Duodenal mucosa (tissue), 2 donors: Measurements from ENCODE around the gene SLC35A4.
"Not testable (repeated sequence)": the region's sequence is repeated elsewhere in the genome, so short reads cannot be mapped to it uniquely, and the experiment has no call there.

Experiments
- H3K27ac ChIP-seq: one replicate; pipeline ENCODE4 v1.7.0; 2013; ENCODE audit warnings: low read depth, low read length
- H3K27me3 ChIP-seq, 2 donors: one replicate each; pipeline ENCODE4 v1.7.0; 2013; ENCODE audit warnings: low read length in 2 of 2, control low read depth in 1 of 2; ENCODE audit not compliant: insufficient read depth in 2 of 2, control insufficient read depth in 1 of 2
- H3K36me3 ChIP-seq, 2 donors: one replicate each; pipeline ENCODE4 v1.7.0; 2013; ENCODE audit warnings: low read length in 2 of 2, control low read depth in 1 of 2; ENCODE audit not compliant: insufficient read depth in 2 of 2, control insufficient read depth in 1 of 2
- H3K4me1 ChIP-seq, 2 donors: one replicate each; pipeline ENCODE4 v1.7.0; 2013; ENCODE audit warnings: low read length in 2 of 2, control low read depth in 1 of 2; ENCODE audit not compliant: insufficient read depth in 2 of 2, control insufficient read depth in 1 of 2
- H3K4me3 ChIP-seq, 2 donors: one replicate each; pipeline ENCODE4 v1.7.0; 2013; ENCODE audit warnings: low read length in 2 of 2, low read depth in 1 of 2
- H3K9ac ChIP-seq, 2 donors: one replicate each; pipeline ENCODE4 v1.7.0; 2013; ENCODE audit warnings: low read length in 2 of 2, low read depth in 1 of 2
- H3K9me3 ChIP-seq, 2 donors: one replicate each; pipeline ENCODE4 v1.7.0; 2013; ENCODE audit warnings: low read length in 2 of 2, control low read depth in 1 of 2; ENCODE audit not compliant: control insufficient read depth in 1 of 2

SLC35A4 gene

DNA sequence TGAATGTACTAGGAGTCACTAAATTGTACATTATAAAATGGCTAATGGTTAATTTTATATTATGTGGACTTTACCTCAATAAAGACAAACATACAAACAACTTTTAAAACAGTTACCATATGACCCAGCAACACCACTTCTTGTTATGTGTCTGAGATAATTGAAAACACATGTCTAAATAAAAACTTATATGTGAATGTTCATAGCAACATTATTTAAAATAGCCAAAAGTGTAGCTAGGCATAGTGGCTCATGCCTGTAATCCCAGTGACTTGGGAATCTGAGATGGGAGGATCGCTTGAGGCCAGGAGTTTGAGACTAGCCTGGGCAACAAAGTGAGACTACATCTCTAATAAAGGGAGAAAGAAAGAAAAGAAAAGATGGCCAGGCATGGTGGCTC lies 22.9 kb downstream of the SLC35A4 start:
- Histone ChIP-seq H3K27me3 (no peaks in the 10 kb centered on the region), H3K4me3 (no peak overlapping the region), H3K36me3 (no peaks in the 10 kb centered on the region), H3K27ac (no peak overlapping the region), H3K4me1 (no peaks in the 10 kb centered on the region), H3K9ac (no peak overlapping the region), H3K9me3 (no peaks in the 10 kb centered on the region)

DNA sequence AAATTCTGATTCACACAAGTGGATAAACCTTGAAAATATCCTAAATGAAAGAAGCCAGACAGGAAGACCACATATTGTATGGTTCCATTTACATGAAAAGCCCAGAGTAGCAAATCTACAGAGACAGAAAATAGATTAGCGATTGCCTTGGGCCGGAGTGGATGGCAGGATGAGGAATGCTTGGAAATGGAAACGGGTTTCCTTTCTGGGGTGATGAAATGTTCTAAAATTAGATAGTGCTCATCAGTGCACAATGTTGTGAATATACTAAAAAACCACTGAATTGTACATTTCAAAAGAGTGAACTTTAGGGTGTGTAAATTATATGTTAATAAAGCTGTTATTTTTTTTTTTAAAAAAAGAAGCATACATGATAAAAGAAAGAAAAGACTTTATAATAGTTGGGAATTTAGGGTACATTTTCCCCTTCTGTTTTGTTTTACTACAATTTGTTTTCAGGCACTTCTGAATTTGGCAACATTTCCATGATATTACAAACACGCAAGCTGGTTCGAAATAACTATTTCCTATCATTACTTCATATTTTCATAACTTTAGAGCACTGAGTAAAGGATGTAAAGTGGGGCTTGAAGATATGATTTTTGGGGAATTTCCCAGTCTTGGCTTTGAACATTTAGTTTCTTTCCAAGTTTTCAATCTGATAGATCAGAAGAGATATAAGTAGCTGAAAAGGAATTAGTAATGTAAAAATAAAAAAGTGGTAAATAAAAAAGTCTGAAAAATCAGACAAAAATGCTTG lies 23.9 kb downstream of the SLC35A4 start:
- Histone ChIP-seq H3K9me3 (no peaks in the 10 kb centered on the region), H3K27me3 (no peaks in the 10 kb centered on the region), H3K36me3 (no peaks in the 10 kb centered on the region), H3K9ac (no peak overlapping the region), H3K4me3 (no peak overlapping the region), H3K27ac (peak overlapping the region; percentile 20), H3K4me1 (no peaks in the 10 kb centered on the region)

DNA sequence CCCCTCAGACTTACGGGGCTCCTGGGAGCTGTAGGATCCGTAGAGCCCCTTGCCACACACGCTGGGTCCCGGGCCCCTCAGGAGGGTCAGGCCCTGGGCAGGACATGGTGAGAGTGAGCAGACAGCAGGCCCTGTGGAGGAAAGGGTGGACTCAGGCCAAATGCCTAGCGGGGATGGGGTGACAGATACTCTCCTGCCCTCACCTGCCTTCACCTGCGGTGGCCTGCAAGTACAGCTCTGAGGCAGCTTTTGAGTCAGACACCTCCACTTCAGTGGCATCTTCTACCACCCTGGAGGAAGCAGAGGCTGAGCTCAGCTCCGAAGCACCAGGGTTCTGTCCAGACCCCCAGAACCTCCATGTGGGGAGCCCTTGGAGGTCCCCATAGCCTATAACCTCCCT lies 26.2 kb downstream of the SLC35A4 start:
- Histone ChIP-seq H3K36me3 (no peaks in the 10 kb centered on the region), H3K4me3 (no peak overlapping the region), H3K27me3 (no peaks in the 10 kb centered on the region), H3K4me1 (peaks cover 6 to 8% of the 10 kb centered on the region in 2 donors), H3K9me3 (no peaks in the 10 kb centered on the region), H3K9ac (no peak overlapping the region), H3K27ac (no peak overlapping the region)

DNA sequence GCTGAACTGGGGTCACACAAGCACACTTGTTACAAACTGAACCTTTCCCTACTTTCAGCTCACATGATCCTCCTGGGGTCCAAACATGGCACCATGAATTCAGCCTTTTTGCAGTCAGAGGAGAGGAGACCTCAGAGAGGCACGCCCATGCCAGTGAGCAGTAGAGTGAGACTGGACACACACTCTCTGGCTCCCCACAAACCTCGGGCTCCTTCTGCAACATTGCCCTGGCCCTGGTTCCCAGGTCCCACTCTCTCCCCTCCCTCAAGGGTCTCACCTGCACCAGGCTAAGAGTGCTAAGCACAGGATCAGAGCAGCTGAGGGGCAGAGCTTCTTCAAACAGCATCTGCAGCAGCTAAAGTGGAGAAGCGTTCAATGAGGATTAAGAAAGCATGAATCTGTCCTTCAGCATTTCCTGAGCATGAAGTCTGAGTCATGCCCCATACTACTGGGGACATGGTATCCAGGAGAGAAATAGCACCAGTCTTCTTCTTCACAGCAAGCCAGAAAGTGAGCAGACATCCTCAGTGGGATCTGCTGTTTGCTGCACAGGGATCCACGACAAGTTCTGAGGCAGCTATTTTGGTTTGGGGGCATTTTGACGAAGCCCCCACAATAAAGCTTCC lies 27.2 kb downstream of the SLC35A4 start:
- Histone ChIP-seq H3K9ac (no peak overlapping the region), H3K4me1 (peaks cover 6 to 8% of the 10 kb centered on the region in 2 donors), H3K4me3 (no peak overlapping the region), H3K27me3 (no peaks in the 10 kb centered on the region), H3K36me3 (no peaks in the 10 kb centered on the region), H3K9me3 (no peaks in the 10 kb centered on the region), H3K27ac (no peak overlapping the region)

DNA sequence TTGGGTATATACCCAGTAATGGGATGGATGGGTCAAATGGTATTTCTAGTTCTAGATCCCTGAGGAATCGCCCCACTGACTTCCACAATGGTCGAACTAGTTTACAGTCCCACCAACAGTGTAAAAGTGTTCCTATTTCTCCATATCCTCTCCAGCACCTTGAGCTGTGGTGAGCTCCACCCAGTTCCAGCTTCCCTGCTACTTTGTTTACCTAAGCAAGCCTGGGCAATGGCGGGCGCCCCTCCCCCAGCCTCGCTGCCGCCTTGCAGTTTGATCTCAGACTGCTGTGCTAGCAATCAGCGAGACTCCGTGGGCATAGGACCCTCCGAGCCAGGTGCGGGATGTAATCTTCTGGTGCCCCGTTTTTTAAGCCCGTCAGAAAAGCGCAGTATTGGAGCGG lies 28.4 kb downstream of the SLC35A4 start:
- not testable (repeated sequence) for H3K36me3 ChIP-seq, H3K27ac ChIP-seq, H3K9me3 ChIP-seq, H3K9ac ChIP-seq, H3K4me1 ChIP-seq, H3K27me3 ChIP-seq, H3K4me3 ChIP-seq

DNA sequence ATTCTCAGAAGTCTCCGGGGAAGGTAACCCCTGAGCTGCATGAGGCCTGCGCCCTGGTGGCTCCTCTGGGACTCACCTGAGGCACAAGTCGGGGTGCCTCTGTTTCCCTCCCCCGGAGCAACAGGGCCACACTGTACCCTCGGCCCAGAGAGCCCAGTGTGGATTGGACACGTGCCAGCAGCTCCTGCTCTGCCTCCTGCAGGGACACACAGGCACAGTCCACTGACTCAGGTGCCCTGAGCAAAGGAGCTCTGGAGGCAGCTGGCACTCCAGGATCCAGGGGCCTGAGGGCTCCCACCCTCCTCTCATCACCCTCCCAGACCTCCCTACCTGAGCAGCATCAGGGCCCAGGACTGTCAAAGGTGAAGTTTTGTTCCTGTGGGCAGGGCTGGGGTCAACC lies 29.5 kb downstream of the SLC35A4 start:
- H3K27me3 ChIP-seq = no peaks in the 10 kb centered on the region
- peaks cover 6 to 8% of the 10 kb centered on the region in 2 donors for H3K4me1 ChIP-seq
- H3K36me3 ChIP-seq = no peaks in the 10 kb centered on the region
- H3K9me3 ChIP-seq = no peaks in the 10 kb centered on the region
- H3K4me3 ChIP-seq = no peak overlapping the region
- H3K27ac ChIP-seq = no peak overlapping the region
- no peak overlapping the region for H3K9ac ChIP-seq

DNA sequence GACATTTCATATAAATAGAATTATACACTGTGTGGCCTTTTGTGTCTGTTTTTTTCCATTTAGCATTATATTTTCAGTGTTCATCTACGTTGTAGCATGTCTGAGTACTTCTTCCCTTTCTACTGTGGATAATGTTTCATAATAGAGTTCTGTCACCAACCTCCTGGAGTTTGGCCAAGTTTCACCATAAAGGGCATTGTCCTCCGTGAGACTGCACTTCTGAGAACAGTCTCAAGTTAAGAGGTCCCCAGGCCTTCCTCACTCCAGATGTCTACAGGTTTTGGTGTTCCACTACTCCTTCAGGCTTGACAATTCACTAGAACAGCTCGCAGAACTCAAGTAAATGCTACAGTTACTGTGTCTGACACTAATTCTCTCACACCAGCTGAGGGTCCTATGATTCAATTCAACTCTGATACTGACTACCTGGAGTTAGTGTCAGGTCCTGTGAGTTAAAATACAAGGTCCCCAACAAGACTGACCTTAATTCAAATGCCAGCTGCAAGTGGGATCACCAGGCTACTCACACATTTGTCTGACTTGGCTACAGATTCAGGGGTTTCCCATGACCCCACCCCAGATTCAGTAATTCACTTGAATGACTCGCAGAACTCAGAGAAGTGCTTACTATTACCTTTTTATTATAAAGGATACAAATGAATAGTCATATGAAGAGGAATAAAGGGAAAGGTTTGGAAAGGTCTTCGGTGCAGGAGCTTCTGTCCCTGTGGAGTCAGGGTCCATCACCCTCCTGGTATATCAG lies 31.1 kb downstream of the SLC35A4 start:
- Histone ChIP-seq H3K9ac (no peak overlapping the region), H3K27ac (no peak overlapping the region), H3K4me1 (peaks cover 6 to 8% of the 10 kb centered on the region in 2 donors)

DNA sequence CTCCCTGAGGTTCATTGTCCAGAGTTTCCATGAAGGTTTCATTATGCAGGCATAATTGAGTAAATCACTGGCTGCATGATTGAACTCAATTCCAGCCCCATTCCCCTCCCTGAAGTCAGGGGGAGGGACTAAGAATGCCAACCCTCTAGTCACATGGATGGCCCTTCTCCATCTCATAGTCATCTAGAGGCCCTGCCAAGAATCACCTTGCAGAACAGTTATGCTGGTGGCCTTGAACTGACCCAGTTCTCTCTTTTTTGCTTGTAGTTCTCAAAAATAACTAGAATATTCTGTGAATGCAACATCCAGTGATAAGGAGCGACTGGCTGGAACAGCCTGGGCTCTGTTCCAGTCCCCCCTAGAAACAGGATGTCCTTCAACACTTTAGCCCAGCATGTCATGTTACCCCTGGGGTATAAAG lies 31.7 kb downstream of the SLC35A4 start:
- Histone ChIP-seq H3K9ac (no peak overlapping the region), H3K9me3 (no peaks in the 10 kb centered on the region), H3K36me3 (no peaks in the 10 kb centered on the region), H3K4me1 (peaks cover 6 to 8% of the 10 kb centered on the region in 2 donors), H3K27ac (no peak overlapping the region), H3K27me3 (no peaks in the 10 kb centered on the region), H3K4me3 (no peak overlapping the region)

More for the DNA sequence above, 31.1 kb downstream of the SLC35A4 start:
- Histone ChIP-seq H3K4me3 (no peak overlapping the region), H3K9me3 (no peaks in the 10 kb centered on the region), H3K36me3 (no peaks in the 10 kb centered on the region), H3K27me3 (no peaks in the 10 kb centered on the region)

DNA sequence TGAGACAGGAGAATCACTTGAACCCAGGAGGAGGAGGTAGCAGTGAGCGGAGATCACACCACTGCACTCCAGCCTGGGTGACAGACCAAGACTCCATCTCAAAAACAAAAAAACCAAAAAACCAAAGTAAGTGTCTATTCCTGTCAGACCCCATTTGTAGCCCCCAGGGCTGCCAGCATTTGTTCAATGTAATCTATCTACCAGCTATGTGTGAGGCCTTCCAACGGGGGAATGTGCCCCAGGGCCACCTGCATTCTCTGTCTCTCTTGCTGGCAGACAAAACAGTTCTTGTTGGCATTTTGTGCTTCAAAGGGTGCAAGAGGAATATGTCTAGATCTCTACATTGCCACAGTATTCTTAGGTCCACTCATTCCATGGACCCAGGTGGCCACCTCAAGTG lies 34.2 kb downstream of the SLC35A4 start:
- H3K36me3 ChIP-seq = no peaks in the 10 kb centered on the region
- no peak overlapping the region for H3K4me3 ChIP-seq
- no peak overlapping the region for H3K27ac ChIP-seq

DNA sequence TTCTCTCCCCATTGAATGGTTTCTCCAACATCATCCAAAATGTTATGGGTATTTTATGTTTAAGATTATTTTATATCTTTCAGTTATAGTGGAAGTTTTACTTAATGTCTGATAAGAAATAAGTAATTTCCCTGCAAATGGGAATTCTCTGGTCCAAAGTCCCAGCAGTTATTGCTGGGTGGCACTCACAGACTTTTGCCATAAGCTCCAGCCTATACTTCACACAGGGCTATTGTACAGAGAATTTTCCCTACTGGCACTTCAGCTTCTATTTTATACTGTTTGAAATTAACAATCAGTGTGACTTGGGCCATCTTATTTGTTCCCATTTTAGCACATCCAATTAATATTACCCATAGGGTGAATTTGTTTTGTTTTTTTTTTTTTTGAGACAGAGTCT lies 35.5 kb downstream of the SLC35A4 start:
- H3K27ac ChIP-seq = no peak overlapping the region
- no peak overlapping the region for H3K4me3 ChIP-seq
- H3K9me3 ChIP-seq = no peaks in the 10 kb centered on the region
- H3K36me3 ChIP-seq = no peaks in the 10 kb centered on the region
- no peak overlapping the region for H3K9ac ChIP-seq
- no peaks in the 10 kb centered on the region for H3K27me3 ChIP-seq
- peaks cover 6 to 8% of the 10 kb centered on the region in 2 donors for H3K4me1 ChIP-seq

More for the DNA sequence above, 34.2 kb downstream of the SLC35A4 start:
- H3K4me1 ChIP-seq = peaks cover 6 to 8% of the 10 kb centered on the region in 2 donors
- H3K9ac ChIP-seq = no peak overlapping the region
- no peaks in the 10 kb centered on the region for H3K9me3 ChIP-seq
- H3K27me3 ChIP-seq = no peaks in the 10 kb centered on the region
